22Rv1 (cell line): ENCODE results near the gene ILDR2.
"Not testable (repeated sequence)": the region's sequence is repeated elsewhere in the genome, so short reads cannot be mapped to it uniquely, and the experiment has no call there.

Experiments used
- ZFX ChIP-seq: fragments of 450-650 bp; IDR thresholded peaks from 2 replicates; pipeline ENCODE4 v1.6.1; 2017; ENCODE audit warnings: antibody characterized with exemption, borderline replicate concordance
- TF ChIP-seq, protein P1 (sequence below): fragments of 450-650 bp; IDR thresholded peaks from 2 replicates; pipeline ENCODE4 v1.5.1; 2017; ENCODE audit warnings: mild to moderate bottlenecking

DNA sequence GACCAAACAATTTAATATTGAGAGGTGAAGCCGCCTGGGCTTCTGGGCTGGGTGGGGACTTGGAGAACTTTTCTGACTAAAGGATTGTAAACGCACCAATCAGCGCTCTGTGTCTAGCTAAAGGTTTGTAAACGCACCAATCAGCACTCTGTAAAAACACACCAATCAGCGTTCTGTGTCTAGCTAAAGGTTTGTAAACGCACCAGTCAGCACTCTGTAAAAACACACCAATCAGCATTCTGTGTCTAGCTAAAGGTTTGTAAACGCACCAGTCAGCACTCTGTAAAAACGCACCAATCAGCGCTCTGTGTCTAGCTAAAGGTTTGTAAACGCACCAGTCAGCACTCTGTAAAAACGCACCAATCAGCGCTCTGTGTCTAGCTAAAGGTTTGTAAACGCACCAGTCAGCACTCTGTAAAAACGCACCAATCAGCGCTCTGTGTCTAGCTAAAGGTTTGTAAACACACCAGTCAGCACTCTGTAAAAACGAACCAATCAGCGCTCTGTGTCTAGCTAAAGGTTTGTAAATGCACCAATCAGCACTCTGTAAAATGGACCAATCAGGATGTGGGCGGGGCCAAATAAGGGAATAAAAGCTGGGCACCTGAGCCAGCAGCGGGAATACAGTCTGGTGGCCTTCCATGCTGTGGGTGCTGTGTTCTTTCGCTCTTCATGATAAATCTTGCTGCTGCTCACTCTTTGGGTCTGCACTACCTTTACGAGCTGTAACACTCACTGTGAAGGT is 97.0 kb downstream of the ILDR2 start:
- TF ChIP-seq ZFX, result not testable (repeated sequence)
- TF ChIP-seq, protein P1, sequence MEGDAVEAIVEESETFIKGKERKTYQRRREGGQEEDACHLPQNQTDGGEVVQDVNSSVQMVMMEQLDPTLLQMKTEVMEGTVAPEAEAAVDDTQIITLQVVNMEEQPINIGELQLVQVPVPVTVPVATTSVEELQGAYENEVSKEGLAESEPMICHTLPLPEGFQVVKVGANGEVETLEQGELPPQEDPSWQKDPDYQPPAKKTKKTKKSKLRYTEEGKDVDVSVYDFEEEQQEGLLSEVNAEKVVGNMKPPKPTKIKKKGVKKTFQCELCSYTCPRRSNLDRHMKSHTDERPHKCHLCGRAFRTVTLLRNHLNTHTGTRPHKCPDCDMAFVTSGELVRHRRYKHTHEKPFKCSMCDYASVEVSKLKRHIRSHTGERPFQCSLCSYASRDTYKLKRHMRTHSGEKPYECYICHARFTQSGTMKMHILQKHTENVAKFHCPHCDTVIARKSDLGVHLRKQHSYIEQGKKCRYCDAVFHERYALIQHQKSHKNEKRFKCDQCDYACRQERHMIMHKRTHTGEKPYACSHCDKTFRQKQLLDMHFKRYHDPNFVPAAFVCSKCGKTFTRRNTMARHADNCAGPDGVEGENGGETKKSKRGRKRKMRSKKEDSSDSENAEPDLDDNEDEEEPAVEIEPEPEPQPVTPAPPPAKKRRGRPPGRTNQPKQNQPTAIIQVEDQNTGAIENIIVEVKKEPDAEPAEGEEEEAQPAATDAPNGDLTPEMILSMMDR, result not testable (repeated sequence)
